Hepatocyte (in vitro differentiated cells): Measurements from ENCODE around the gene EEIG2.

ENCODE experiments used
- CTCF ChIP-seq: fragments of 200-600 bp; sonication (generic); IDR thresholded peaks from 2 replicates; pipeline ENCODE4 v1.5.1; 2016; ENCODE audit warnings: antibody characterized with exemption, mild to moderate bottlenecking; ENCODE audit not compliant: poor library complexity
- EZH2 ChIP-seq: fragments of 200-600 bp; sonication (generic); IDR thresholded peaks from 2 replicates; pipeline ENCODE4 v1.6.1; 2016; ENCODE audit warnings: antibody characterized with exemption, mild to moderate bottlenecking, borderline replicate concordance
- EZH2phosphoT487 ChIP-seq: fragments of 200-600 bp; sonication (generic); IDR thresholded peaks from one replicate; pipeline ENCODE4 v1.6.1; 2018; ENCODE audit warnings: antibody characterized with exemption, mild to moderate bottlenecking, low read depth, moderate library complexity; ENCODE audit not compliant: unreplicated experiment, severe bottlenecking

GRCh38 chr1:108598340-108598739, 38.4 kb downstream of the EEIG2 start:
- TF ChIP-seq CTCF (no peak), EZH2 (no peak), EZH2phosphoT487 (no peak)
